GM19099 (cell line): ENCODE results near the gene PLS1.
A peak's percentile ranks its signal among the peaks of the same experiment; 100 is the strongest.

Source experiments
- POLR2A ChIP-seq: IDR thresholded peaks from 3 replicates; pipeline ENCODE4 v1.6.1; 2011; ENCODE audit warnings: low read depth; ENCODE audit not compliant: insufficient read length; ENCODE audit errors: extremely low read depth

The PLS1 gene, protein sequence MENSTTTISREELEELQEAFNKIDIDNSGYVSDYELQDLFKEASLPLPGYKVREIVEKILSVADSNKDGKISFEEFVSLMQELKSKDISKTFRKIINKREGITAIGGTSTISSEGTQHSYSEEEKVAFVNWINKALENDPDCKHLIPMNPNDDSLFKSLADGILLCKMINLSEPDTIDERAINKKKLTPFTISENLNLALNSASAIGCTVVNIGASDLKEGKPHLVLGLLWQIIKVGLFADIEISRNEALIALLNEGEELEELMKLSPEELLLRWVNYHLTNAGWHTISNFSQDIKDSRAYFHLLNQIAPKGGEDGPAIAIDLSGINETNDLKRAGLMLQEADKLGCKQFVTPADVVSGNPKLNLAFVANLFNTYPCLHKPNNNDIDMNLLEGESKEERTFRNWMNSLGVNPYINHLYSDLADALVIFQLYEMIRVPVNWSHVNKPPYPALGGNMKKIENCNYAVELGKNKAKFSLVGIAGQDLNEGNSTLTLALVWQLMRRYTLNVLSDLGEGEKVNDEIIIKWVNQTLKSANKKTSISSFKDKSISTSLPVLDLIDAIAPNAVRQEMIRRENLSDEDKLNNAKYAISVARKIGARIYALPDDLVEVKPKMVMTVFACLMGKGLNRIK

DNA sequence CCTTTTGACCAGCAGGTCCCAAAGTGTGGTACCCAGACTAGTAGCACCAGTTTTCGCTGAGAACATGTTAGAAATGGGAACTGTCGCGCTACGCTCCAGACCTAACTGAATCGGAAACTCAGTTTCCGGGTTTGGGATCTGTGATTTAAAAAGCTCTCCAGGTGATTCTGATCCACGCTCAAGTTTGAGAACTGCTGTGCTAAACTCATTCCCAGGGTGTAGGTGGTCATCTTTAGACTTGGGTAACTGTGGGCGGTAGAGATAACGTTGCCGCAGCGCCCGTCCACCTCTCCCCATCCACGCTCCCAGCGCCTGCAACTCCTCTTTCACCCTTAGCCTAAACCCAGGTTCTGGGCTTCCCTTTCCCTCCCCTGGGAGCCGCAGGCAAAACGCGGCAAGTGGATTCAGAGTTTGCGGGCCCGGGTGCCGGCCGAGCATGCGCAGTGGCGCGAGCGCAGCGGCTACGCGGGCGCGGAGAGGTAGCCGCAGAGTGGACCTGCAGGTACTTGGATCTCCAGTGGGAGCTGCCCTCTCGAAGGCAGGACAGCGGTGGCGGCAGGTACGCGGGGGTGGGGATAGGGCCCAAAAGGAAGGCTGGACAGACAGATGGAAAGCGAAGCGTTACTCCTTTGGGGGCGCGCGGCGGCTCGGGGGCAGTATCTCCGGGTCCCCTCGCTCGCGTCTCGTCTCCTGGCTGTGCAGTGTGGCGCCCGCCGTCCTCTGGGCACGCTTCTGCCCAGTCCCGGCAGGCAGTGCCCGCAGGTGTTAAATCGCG is at the start of gene PLS1:
PLS1 (plus strand) TSS at position 443 of the 775 bp plus-strand sequence. CDS start 67,845 bp downstream, outside the sequence.
- peak; percentile 82 for TF ChIP-seq POLR2A

DNA sequence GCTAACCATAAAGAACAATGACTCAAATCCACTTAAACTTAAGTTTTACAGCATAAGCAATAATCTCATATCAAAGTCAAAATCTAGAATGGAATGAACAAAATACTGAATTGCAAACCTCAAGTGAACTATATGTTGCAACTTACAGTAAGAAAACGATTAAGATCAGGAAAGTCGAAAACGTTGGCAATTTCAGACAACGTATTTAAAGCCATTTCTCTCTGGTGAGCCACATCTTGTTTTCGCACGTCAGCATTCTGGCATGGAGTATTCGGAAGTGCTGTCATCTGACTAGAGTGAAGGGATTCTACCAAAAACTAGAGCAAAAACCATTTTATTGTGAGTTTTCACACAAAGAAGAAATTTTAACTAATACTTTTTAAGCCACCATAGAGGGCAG is 46.2 kb upstream of the PLS1 start:
- TF ChIP-seq POLR2A: no peak

DNA sequence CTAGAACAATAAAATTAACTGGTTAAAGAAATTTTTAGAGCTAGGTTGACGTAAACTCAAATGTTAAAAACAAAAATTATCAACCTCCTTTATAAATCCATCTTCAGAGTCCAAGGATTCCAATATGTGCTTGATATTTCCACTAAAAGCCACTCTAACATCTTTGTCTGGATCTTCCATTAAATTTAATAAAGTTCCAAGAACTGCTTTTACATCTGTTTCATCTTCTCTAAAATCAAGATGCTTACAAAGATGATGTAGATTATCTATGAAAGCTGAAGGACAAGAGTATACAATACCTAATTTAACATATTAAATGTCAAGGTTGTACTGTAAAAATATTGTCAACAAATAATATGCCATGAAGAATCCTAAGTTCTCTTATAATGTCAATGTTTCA is 42.5 kb upstream of the PLS1 start:
- TF ChIP-seq POLR2A: no peak

DNA sequence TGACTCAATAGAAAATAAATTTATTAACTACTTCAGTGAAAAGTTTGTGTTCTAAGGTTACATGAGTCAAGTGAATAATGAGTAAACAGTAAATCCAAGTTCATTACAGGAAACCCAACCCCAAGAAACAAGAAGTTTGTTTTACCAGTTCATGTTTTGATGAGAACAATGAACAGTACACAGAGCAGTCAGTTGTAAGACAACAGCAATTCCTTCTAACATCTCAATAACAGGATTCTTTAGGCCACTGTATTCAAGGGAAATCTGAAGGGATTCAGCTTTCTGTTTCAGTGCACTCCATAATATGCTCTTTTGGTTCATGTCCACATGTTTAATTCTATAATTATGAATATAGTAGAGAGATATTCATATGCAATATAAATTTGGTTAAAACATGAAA is 36.1 kb upstream of the PLS1 start:
- TF ChIP-seq POLR2A: no peak

DNA sequence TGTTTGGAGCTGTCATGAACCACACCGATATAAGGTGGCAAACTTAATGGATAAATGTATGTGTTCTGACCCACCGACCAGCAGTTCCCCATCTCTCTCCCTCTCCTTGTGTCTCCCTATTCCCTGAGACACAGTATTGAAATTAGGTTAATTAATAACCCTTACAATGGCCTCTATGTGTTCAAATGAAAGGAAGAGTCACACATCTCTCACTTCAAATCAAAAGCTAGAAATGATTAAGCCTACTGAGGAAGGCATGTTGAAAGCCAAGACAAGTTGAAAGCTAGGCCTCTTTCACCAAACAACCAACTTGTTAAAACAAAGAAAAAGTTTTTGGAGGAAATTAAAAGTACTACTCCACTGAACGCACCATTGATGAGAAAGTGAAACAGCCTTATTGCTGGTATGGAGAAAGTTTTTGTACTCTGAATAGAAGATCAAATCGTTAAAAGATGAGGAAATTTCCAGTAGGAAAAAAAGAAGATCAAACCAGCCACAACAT is 32.6 kb upstream of the PLS1 start:
- no peak for TF ChIP-seq POLR2A

DNA sequence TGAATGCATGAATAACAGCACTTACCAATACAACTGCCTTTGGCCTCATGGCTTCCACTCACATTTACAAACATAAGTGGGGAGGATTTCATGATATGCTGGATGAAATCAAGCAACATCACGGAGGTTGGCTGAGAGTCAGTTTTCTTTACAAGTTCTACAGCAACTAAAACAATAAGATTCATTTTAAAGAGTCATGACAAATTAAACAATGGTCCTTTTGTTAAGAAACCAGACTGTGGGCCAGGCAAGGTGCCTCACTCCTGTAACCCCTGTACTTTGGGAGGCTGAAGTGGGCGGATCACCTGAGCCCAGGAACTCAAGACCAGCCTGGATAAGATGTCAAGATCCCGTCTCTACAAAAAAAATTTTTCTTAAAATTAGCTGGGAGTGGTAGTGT is 30.1 kb upstream of the PLS1 start:
- no peak for TF ChIP-seq POLR2A

DNA sequence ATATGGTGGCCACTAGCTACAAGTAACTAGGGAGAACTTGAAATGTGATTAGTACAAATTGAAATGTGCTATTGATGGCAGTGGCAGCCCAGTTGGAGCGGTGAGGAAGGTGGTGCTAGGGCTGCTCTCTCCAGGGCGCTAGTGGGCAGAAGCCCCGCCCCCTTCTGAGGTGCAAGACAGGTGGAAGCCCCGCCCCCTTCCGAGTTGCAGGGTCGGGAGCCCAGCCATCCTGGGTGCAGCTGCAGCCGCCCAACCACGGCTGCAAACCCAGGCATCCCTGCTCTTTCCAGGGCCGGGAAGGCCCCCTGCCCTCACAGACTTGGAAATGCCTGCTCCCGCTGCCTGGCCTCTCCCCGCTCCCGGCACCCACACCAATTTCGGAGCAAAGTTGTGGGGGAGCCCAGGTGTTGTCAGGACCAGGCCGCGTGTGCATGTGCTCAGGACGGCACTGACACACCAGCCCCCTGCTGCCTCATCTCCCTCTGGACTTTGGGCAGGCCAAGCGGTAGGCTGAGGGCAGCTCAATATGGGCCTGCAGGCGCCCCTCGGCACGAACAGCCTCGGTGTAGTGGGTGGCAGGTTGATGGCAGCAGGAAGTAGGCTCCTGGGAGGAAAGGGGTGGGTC is 27.7 kb upstream of the PLS1 start:
- no peak for TF ChIP-seq POLR2A

DNA sequence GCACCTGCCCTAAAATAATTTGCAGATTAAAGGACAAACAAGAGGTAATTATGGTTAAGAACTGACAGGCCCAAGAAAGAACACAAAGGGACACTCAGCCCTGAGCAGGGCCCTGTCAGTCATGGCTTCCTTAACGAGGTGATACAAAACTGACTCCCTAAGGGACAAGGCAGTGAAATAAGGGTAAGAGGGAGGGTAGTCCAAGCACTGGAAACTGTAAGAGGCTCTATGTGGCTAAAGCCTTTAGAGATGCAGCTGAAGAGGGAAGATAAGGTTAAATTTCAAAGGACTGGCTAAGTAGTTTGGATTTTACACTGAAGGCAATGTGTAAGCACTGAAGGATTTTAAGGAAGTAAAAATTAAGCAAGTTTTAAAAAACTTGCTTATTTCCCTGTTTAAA is 21.5 kb upstream of the PLS1 start:
- no peak for TF ChIP-seq POLR2A

DNA sequence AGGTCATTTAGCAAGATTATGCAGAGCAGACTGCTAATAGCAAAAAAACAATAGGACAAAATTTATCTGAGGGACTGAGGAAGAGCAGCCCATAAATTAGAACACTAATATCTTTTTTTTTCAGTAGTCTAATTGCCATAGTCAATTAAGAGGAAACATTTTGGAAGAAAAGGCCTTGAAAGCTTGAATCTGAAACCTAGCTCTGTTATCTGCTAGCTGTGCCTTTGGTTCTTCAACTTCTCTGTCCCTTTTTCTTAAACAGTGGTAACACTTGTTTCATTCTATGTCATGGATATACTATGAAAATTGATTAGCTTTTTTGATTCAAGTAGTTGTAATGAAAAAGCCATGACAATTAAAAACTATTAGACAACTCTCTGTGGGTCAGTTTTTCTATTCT is 19.4 kb upstream of the PLS1 start:
- no peak for TF ChIP-seq POLR2A

DNA sequence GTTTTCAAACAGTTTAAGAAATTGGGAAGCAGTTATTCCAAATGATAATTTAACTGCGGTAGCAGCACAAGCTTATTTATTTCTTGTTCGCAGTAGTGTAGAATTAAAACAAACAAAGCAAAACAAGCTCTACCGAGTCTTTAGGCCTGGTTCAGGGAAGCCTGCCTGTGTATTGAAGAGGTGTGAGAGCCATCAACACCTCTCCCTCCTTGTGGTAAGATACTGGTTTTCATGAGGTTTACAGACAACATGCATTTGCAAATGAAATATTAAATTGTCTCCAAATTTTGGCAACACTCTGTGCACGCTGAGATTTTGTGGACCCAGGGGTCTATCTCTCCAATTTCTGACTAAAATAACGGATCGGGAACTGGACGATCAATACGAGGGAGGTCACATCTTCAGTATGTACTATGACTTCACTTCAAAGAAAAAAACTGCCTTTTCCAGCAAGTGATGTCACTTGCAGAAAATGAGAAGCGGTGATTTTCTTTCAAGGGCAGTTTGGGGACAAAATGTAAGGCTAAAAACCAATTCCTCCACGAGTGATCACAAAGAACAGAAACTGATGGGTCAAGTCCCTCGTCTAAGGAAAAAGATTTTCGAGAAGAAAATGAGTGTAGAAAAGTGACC is 18.4 kb upstream of the PLS1 start:
- no peak for TF ChIP-seq POLR2A

DNA sequence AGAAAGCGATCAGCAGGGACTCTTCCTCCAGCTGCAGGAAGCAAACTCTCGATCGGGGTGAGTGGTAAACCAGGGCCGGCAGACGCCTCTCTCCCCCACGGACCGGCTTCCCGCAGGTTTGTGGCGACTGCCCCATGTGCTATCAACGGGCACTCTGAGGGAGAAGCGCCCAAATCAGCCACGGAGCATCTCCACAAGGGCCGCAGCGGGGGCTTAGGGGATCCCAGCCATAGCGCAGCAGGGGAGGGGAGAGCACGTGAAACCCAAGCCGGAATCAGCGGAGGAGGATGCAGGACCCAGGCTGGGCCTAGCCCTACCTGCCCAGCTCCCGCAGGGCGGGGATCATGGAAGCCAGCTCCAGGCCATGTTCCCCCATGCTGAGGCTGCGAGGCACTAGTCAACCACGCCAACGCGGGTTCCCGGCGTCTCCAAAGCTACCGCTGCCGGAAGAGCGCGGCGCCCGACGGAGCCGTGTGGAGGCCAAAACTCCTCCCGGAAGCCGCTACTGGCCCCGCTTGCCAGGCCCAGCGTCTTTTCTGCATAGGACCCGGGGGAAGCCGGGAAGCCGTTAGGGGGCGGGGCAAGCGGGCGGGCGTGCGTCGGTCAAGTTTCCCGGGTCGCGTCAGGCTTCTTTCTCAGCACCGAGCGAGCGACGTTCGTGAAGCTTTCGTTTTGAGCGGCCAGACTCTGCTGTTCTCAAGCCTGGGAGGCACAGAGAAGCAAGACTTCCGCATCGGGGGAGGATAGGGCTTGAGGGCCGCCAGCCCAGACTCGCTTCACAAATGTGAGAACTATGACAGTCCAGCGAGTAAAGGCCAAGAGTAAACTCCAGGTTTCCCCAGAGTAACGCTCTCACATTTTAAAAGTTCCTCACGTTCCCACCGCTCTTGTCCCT is 17.6 kb upstream of the PLS1 start, which contains the start of gene ATR:
ATR (minus strand) TSS at position 405 of the 895 bp plus-strand sequence; CDS start at position 376, 29 bp downstream.
- peak; percentile 87 for TF ChIP-seq POLR2A

DNA sequence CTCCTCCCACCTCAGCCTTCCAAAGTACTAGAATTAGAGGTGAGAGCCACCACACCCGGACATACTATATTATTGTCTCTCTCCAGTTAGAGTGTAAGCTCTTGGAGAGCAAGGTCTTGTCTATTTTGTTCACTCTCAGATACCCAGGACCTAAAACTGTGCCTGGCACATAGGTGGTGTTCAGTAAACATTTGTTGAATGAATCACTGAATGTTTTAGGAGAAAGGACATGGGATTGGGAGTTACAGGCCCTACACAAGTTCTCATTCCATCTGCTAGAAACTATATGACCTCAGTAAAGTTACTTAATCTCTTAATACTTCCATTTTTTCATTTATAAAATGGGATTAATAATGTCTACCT is 16.2 kb upstream of the PLS1 start:
- no peak for TF ChIP-seq POLR2A

DNA sequence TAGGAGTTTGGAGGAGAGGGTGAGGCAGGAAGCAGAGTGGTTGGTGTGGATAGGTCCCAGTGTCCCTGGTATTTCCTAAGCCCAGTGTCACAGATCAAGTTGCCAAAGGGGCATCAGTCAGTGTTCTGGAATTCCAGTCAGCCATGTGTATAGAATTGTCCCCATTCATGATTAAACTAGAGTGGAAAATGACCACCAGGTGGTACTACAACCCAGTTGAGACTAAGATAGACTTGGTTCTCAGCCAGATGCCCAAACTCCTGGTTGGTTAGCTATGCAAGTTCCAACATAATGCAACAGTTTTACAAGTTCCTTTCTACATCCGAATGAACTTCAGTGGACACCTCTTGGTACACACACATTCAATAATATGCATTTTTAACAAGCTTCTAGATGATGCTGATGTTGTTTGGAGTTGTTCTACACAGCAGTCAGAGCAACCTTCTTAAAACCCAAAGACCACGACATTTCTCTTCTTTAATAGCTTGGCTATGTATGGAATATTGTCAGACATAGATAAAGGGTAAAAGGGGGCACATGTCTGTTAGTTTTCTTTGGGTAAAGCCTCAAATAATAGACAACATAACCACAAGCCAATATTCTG is 9.3 kb upstream of the PLS1 start:
- no peak for TF ChIP-seq POLR2A
